HL-60 (cell line): Measurements from ENCODE around the gene PLEKHG2.
A peak's percentile ranks its signal among the peaks of the same experiment; 100 is the strongest.

Experiments
- DNase-seq, 2 experiments: peaks; one replicate each; pipeline ENCODE4 v3.0.0-alpha.2; 2010 to 2020; ENCODE audit warnings: low read depth in 1 of 2, low spot score in 1 of 2
- H3K27ac ChIP-seq: fragments of 250-450 bp; sonication (Bioruptor Pico); replicated peaks from 2 replicates; pipeline ENCODE4 v1.5.1; 2020; ENCODE audit warnings: mild to moderate bottlenecking, moderate library complexity
- H3K27me3 ChIP-seq: fragments of 250-450 bp; sonication (Bioruptor Pico); 2 replicates; pipeline ENCODE4 v1.5.1; 2021; ENCODE audit warnings: mild to moderate bottlenecking, moderate library complexity; ENCODE audit not compliant: insufficient read depth, poor library complexity, severe bottlenecking
- H3K4me3 ChIP-seq: replicated peaks from 2 replicates; pipeline ENCODE4 v1.5.1; 2011; ENCODE audit warnings: mild to moderate bottlenecking, control low read depth, low read length; ENCODE audit not compliant: insufficient read depth
- GABPA ChIP-seq: IDR thresholded peaks from 2 replicates; pipeline ENCODE4 v1.6.1; 2012; ENCODE audit warnings: low read depth
- POLR2AphosphoS5 ChIP-seq: IDR thresholded peaks from 2 replicates; pipeline ENCODE4 v1.6.1; 2012; ENCODE audit warnings: low read depth
- REST ChIP-seq: IDR thresholded peaks from 2 replicates; pipeline ENCODE4 v1.6.1; 2012; ENCODE audit warnings: low read depth; ENCODE audit not compliant: insufficient replicate concordance
- SPI1 ChIP-seq: IDR thresholded peaks from 2 replicates; pipeline ENCODE4 v1.6.1; 2012; ENCODE audit warnings: low read depth, mild to moderate bottlenecking, borderline replicate concordance
- TF ChIP-seq, protein P1 (sequence below): IDR thresholded peaks from one replicate; pipeline ENCODE4 v1.5.1; 2011; ENCODE audit warnings: low read length, control low read depth, inconsistent platforms; ENCODE audit not compliant: insufficient read depth

Gene PLEKHG2

DNA sequence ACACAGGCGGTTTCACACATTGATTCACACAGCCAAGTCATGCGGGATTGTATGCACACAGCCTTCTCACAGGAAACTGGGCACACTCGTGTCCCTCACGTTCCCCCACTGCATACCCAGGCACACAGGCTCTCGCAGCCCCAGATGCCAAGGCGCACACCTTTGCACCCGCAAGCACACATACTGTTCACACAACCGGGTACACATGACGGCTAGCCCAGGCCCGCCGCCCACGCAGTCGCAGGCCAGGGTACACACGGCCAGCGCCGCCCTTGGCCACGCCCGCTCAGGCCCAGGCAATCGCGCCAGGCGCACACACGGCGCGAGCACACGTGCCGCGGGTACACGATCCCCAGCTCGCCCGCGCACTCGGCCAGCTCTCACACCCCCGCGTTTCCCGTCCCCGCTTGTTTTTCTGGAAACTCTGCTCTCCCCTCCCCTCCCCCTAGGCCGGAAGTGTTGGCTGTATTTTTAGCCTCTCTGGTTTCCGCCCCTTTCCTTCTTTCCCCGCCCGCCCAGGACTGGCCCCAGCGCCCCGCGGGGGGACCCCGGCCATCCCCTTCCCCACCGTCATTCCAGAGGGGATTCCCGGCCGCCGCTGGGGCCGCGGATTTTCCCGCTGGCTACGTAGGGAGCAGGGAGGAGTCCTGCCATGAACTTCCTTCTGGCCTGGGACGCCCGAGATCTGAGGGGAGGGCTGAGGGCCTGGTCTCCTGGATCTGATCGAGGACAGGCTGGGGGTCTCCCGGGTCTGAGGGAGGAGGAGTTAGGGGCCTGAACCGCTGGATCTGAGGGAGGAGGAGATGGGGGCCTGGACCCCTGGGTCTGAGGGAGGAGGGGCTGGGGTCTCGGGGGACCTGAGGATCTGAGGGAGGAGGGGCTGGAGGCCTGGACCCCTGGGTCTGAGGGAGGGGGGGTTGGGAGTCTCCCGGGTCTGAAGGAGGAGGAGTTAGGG is 9.8 kb upstream of the PLEKHG2 start:
- DNase-seq: peak; percentile 89 to 93
- 0 out of 2 replicates have a peak, but pooled peaks have one; percentile 21 for TF ChIP-seq SPI1
- TF ChIP-seq, protein P1, sequence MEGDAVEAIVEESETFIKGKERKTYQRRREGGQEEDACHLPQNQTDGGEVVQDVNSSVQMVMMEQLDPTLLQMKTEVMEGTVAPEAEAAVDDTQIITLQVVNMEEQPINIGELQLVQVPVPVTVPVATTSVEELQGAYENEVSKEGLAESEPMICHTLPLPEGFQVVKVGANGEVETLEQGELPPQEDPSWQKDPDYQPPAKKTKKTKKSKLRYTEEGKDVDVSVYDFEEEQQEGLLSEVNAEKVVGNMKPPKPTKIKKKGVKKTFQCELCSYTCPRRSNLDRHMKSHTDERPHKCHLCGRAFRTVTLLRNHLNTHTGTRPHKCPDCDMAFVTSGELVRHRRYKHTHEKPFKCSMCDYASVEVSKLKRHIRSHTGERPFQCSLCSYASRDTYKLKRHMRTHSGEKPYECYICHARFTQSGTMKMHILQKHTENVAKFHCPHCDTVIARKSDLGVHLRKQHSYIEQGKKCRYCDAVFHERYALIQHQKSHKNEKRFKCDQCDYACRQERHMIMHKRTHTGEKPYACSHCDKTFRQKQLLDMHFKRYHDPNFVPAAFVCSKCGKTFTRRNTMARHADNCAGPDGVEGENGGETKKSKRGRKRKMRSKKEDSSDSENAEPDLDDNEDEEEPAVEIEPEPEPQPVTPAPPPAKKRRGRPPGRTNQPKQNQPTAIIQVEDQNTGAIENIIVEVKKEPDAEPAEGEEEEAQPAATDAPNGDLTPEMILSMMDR: no peak
- peak; percentile 29 for TF ChIP-seq REST
- TF ChIP-seq POLR2AphosphoS5: peak; percentile 82
- TF ChIP-seq GABPA: peak; percentile 29; the same call in 1 of the 2 replicates
- peak overlapping the region; percentile 28 for H3K4me3 ChIP-seq
- H3K27me3 ChIP-seq: no peaks in the 10 kb centered on the region
- H3K27ac ChIP-seq: peak overlapping the region; percentile 91

DNA sequence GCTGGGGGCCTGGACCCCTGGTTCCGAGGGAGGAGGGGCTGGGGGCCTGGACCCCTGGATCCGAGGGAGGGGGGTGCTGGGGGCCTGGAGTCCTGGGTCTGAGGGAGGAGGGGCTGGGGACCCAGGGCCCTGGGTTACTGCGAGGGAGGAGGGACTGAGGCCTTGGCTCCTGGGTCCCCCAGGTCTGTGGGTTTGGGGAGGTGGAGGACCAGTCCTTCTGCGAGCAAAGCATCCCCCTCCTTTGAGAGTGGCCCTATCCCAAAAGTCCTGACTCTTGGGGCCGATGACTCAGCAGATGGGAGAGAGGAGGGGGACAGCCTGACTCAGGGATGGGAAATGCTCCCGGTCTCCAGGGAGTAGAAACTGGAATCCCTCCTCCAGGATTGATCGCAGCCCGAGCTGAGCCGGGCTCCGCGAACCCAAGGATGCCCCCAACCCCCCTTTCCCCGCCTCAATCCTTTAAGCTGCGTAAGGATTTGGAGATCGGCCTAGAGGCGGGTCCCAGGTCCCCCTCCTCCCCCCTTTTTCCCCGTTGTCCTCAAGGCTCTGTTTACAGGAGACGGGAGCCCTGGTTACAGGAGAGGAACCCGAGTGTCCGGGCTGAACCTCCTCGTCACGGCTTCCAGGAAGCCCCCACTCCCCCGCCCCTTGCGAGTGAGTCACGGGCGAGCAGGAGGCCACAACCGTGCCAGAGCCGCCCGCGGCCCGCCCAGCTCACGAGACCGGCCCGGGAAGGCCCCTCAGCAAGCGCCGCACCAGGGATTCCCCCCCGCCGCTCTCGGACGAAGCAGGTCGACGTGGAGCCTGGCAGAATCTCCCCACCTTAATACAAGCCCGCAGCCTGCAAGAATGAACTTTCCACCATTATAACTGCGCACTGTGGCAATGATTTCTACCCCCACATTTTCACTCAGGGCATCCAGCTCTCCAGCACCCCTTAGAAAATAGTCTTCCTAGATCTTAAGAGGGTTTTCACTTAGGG is 8.8 kb upstream of the PLEKHG2 start:
- H3K4me3 ChIP-seq: peak overlapping the region; percentile 28
- no peaks in the 10 kb centered on the region for H3K27me3 ChIP-seq
- H3K27ac ChIP-seq: peak overlapping the region; percentile 91
- TF ChIP-seq GABPA (no peak), REST (no peak), POLR2AphosphoS5 (no peak), SPI1 (no peak)
- TF ChIP-seq, protein P1: no peak
- DNase-seq: peak; percentile 83 to 94

DNA sequence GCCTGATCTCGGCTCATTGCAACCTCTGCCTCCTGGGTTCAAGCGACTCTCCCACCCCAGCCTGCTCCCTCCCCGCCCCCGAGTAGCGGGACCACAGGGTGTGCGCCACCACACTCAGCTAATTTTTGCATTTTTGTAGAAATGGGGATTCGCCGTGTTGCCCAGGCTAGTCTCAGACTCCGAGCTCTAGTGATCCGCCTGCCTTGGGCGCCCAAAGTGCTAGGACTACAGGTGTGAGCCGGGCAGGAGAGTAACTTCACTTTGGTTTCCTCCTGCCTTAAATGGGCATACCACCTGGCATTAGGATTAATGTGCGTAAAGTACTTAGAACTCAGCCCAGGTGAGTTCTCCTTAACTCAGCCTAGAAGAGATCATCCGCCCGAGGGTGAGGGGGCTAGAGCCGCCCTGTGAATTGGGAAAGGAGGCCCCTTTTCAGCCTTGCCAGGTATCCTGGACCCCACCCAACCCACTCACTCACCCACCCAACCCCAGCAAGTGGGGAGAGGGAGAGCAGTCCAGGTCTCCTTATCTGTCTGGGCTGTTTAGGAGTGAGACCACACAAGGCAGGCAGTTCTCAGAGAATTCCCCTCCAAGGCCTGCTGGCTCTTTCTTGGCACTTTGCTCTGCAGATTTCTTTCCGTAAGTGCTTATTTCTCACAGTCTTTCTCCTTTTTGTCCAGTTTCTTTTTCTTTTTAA is 7.1 kb upstream of the PLEKHG2 start:
- TF ChIP-seq SPI1 (no peak), GABPA (no peak), REST (no peak)
- TF ChIP-seq, protein P1: no peak
- H3K27me3 ChIP-seq: no peaks in the 10 kb centered on the region
- no peak overlapping the region for H3K4me3 ChIP-seq
- H3K27ac ChIP-seq: no peak overlapping the region; the same call in 1 of the 2 replicates
- DNase-seq: no peak
